NCI-H1092 (cell line): ENCODE data around the gene NRXN2.
"Not testable (repeated sequence)": the region's sequence is repeated elsewhere in the genome, so short reads cannot be mapped to it uniquely, and the experiment has no call there.

Source experiments
- DNase-seq: peaks from one replicate; lab custom pipeline; 2025; lab: John Stamatoyannopoulos, UW

NRXN2 gene

GRCh38 chr11:64721359-64721699 lies 1.7 kb downstream of the NRXN2 start:
- DNase-seq, result no peak

- no peak for DNase-seq
Observed at GRCh38 chr11:64720640-64721358, 2.2 kb downstream of the NRXN2 start.

DNA sequence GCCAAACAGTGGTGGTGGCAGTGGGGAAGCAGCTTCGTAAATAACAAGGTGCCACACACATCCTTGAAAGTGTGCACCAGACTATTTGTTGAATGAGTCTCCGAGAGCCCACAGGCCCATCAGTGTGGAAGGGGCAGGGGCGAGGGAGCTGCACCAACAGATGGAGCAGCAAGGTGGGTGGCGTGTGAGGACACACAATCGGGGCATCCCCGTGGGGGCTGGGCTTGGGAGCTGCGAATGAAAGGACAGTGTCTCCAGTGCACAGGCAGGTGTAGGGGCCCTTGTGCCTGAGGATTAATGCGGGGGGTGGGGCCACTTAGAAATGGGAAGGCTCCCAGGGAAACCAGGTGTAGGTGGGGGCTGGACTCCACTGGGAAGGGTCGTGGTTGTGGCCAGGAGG lies 2.8 kb downstream of the NRXN2 start:
- no peak for DNase-seq

GRCh38 chr11:64719406-64719805 lies 3.6 kb downstream of the NRXN2 start:
- DNase-seq, result no peak

DNA sequence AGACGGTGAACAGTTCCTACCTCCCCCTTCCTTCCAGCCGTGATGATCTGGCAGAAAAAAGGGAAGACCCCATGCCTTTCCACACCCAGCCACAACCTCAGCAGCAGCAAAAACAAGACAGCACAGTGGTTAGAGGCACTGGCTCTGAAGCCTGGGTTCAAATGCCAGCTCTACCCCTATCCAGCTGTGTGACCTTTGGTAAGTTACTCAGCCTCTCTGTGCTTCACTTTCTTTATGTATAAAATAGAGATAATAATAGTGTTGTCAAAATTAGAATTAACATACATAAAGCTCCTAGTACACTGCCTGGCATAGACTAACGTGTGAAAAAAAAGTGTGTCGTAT lies 4.2 kb downstream of the NRXN2 start:
- DNase-seq, result no peak

DNA sequence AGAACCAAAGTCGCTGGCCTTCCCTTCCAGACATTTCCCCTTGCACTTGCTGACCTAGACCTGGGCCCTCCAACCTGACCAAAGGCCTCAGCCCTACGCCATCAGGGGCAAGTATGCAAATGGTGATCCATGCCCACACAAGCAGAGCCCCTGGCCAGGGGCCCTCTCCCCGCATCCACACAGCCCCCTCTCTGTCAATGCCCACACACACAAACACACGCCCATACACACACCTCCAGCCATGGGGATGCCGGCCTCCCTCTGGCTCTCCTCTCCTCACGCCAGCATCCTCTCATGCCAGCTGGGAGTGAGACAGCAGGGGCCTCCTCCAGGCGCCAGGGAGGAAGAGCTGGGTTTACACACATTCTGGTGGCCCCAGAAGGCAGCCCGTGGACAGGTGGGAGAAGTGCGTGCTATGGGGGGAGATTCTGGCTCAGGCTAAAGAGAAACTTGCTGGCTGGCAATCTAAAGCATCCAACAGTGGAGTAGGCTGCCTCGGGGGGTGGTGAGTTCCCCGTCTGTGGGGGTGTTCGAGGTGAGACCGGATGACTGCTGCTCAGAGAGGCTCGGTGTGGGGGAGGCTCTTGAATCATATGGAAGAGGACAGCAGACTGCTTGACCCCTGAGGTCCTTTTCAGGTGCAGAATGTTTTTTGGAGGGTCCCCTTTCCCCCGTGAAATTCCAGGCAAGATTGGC lies 4.8 kb downstream of the NRXN2 start:
- DNase-seq, result no peak

DNA sequence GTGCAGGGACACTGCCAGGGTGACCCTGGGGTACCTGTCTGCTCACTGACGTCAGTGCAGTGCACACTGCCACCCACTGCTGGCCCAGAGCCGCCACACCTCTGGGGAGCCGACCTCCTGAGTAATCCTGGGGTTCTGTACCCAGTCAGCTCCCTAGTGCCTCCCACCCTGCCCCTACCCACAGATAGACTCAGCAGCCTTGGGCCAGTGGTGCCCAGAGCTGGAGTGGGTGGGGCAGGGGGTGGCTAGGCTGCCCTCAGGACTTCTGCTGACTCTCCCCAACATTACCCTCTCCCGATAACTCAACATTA lies 5.8 kb downstream of the NRXN2 start:
- no peak for DNase-seq

GRCh38 chr11:64716473-64717267 lies 6.3 kb downstream of the NRXN2 start:
- no peak for DNase-seq

DNA sequence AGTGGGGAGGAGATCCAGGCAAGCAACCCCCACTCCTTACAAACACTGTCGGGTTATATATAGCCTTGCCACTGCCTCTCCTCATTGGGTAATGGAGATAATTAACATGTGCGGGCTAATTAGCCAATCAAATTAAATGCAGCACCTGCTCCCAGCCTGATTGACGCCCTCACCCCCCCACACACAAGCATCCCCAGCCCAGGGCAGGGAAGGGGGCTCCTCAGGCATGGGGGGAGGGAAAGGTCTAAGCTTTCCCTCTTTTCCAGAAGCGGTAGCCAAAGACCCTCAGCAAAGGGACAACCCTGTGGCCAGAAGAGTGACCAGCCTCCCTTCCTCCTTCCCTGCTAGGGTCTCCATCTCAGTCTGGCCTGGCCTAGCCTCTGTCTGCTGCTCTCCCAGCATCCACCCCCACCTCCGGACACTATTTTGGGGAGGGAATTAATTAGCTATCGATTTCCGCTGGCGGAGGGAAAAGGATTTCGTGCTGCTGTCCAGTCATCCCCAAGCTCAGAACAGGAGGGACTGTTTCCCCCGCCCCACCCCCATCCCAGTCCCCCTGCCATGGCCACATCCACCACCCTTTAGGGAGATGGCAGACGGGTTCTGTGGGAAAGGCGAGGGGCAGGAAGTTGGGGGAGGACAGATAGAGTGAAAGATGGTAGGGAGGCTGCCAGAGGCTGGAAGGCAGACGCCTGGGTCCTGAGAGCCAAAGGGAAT lies 7.1 kb downstream of the NRXN2 start:
- DNase-seq, result no peak

DNA sequence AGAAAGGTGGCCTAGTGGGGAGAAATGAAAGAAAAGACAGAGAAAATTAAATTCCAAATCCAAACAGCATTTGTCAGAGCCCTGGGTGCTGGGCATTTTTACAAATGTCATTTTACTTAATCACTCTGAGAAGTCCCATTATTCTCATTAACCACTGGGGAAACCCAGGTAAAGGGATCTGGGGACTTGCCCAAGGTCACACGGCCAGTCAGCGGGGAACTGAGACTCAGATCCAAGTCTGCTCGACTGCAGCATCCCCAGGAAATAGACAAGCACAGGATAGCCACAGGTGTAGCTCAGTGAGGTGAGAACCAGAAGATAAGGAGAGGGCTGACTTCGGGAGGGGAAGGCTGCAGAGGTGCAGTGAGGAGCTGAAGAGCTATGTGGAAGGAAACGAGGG lies 7.9 kb downstream of the NRXN2 start:
- DNase-seq, result no peak

GRCh38 chr11:64714666-64715065 lies 8.3 kb downstream of the NRXN2 start:
- DNase-seq, result no peak

DNA sequence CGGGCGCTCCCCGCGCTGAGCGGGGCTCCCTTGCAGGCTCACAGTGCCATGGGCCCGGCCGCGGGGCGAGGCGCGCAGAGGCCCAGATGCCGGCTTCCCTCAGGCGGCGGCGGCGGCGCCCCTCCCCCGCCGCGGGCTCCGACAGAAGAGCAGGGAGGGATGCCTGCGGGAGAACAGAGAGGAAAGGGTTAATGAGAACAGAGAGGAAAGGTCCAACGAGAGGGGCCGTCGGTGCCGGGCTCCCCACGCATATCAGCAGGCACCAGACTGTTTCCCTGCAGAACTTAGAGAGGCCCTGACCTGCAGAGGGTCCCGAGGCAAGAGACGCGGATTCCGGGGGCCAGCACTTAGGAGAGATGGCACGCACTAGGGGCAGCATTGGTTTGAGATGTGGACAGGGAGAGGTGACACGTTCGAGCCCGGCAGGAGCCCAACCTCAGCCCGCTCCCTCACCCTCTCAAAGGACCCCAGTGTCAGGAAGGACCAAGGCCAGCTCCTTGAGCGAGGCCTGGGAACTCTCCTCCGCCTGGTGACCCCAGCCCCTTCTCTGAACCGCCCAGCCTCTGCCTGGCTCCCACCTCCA lies 9.1 kb downstream of the NRXN2 start:
- no peak for DNase-seq

- peak; percentile 62 for DNase-seq
Observed at GRCh38 chr11:64713016-64713707, 9.8 kb downstream of the NRXN2 start.

DNA sequence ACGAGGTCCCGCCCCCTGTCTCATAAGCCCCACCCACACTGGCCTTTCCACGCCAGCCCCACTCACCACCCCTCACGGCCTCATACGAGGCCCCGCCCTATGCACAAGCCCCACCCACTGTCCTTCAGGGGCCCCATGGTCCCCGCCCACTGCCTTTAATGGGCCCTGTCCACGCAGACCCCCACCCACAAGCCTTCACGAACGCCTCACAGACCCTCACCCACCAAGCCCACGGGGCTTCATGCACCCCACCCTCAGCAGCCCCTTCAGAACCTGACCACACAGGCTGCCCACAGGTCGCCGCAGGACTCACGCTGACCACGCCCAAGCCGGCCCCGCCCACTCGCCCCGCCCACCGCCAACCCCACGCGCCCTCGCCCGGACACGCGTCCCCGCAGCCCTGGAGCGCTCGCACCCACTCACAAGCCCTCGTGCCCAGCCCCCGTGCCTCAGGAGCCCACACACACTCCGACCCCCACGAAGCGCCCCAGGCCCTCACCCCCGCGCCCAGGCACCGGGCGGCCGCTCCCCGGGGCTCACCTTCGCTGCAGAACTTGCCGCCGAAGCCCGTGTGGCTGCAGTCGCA lies 10.5 kb downstream of the NRXN2 start:
- DNase-seq, result no peak

DNA sequence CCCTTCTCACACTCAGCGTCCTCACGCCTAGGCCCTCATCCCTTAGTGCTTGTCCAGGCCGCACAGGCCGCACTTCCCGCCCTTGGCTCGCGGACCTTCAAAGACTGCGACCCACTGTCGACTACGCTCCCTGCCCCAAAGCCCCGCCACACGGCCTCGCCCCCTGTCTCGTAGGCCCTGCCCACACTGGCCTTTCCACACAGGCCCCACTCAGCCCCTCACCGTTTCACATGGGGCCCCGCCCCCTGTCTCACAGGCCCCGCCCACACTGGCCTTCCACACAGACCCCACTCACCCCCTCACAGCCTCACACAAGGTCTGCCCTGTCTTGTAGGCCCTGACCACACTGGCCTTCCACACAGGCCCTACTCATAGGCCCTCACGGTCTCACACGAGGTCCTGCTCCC lies 11.0 kb downstream of the NRXN2 start:
- DNase-seq, result no peak

- no peak for DNase-seq
Observed at GRCh38 chr11:64711138-64711955, 11.7 kb downstream of the NRXN2 start.

- DNase-seq, result no peak
Observed at GRCh38 chr11:64710418-64711137, 12.4 kb downstream of the NRXN2 start.

DNA sequence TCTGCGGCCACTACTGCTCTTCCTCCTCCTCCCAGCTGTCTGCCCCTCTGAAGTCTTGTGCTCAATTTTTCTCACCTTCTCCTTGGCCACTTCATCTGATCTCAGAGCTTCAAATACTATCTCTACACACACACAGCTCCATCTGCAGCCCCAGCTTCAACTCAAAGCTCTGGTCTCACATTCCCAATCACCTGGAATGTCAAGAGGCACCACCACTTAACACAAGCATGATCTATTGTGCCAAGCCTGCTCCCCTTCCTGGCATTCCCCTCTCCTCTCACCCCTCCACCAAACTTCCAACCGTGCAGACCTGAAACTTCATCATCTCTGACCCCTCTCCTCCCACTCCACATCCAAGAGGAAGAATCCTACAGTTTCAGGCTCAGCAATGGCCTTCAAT lies 17.5 kb downstream of the NRXN2 start:
- DNase-seq, result no peak

GRCh38 chr11:64703048-64703447 lies 19.9 kb downstream of the NRXN2 start:
- DNase-seq, result no peak

DNA sequence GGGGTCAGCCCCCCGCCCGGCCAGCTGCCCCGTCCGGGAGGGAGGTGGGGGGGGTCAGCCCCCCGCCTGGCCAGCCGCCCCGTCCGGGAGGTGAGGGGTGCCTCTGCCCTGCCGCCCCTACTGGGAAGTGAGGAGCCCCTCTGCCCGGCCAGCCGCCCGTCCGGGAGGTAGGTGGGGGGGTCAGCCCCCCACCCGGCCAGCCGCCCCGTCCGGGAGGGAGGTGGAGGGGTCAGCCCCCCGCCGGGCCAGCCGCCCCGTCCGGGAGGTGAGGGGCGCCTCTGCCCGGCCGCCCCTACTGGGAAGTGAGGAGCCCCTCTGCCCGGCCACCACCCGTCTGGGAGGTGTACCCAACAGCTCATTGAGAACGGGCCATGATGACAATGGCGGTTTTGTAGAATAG lies 21.0 kb downstream of the NRXN2 start:
- not testable (repeated sequence) for DNase-seq
